Mesenchymal stem cell (in vitro differentiated cells and primary cell): Measurements from ENCODE around the gene MNS1.

Source experiments
- DNase-seq: peaks from one replicate; pipeline ENCODE4 v3.0.0-alpha.2; 2013
- H2AFZ ChIP-seq: one replicate; pipeline ENCODE4 v1.6.1; 2013; ENCODE audit warnings: low read depth, mild to moderate bottlenecking, control low read depth, inconsistent platforms, low read length, moderate library complexity
- H2AK5ac ChIP-seq: 2 replicates; pipeline ENCODE4 v1.6.1; 2013; ENCODE audit warnings: low read length, moderate library complexity, mild to moderate bottlenecking, inconsistent platforms; ENCODE audit not compliant: severe bottlenecking
- H2BK120ac ChIP-seq: one replicate; pipeline ENCODE4 v1.6.1; 2013; ENCODE audit warnings: low read depth, mild to moderate bottlenecking, inconsistent platforms, low read length, moderate library complexity
- H2BK12ac ChIP-seq, 2 experiments: one replicate each; pipeline ENCODE4 v1.6.1; 2013; ENCODE audit warnings: inconsistent platforms in 2 of 2, low read length in 2 of 2, mild to moderate bottlenecking in 2 of 2, moderate library complexity in 2 of 2, control low read depth in 1 of 2
- H2BK15ac ChIP-seq: one replicate; pipeline ENCODE4 v1.6.1; 2013; ENCODE audit warnings: mild to moderate bottlenecking, low read depth, inconsistent platforms; ENCODE audit not compliant: poor library complexity, severe bottlenecking
- H2BK5ac ChIP-seq: 2 replicates; pipeline ENCODE4 v1.6.1; 2013; ENCODE audit warnings: low read depth, mild to moderate bottlenecking, low read length, control low read depth, inconsistent platforms; ENCODE audit not compliant: poor library complexity, severe bottlenecking
- H3K14ac ChIP-seq, 2 experiments: one replicate each; pipeline ENCODE4 v1.6.1; 2013; ENCODE audit warnings: inconsistent platforms in 2 of 2, low read length in 2 of 2, control low read depth in 1 of 2, mild to moderate bottlenecking in 1 of 2, moderate library complexity in 1 of 2
- H3K18ac ChIP-seq, 2 experiments: one replicate each; pipeline ENCODE4 v1.6.1; 2013; ENCODE audit warnings: inconsistent platforms in 2 of 2, low read length in 2 of 2, control low read depth in 1 of 2, low read depth in 1 of 2, mild to moderate bottlenecking in 1 of 2
- H3K23ac ChIP-seq, 2 experiments: one replicate each; pipeline ENCODE4 v1.6.1; 2013; ENCODE audit warnings: inconsistent platforms in 2 of 2, low read length in 2 of 2, mild to moderate bottlenecking in 2 of 2, moderate library complexity in 2 of 2, control low read depth in 1 of 2
- H3K27ac ChIP-seq: 2 replicates; pipeline ENCODE4 v1.5.1; 2013; ENCODE audit warnings: mild to moderate bottlenecking, moderate library complexity, low read length, control low read depth, inconsistent platforms; ENCODE audit not compliant: poor library complexity, severe bottlenecking
- H3K27me3 ChIP-seq, 2 experiments: 2 replicates each; pipeline versions ENCODE4 v1.6.1 to v1.7.0; 2013; ENCODE audit warnings: low read length in 2 of 2, mild to moderate bottlenecking in 2 of 2, moderate library complexity in 2 of 2, control low read depth in 1 of 2, inconsistent platforms in 1 of 2; ENCODE audit not compliant: control insufficient read depth in 1 of 2, insufficient read depth in 1 of 2
- H3K36me3 ChIP-seq, 2 experiments: 2 replicates each; pipeline versions ENCODE4 v1.6.1 to v1.7.0; 2013; ENCODE audit warnings: low read length in 2 of 2, control low read depth in 1 of 2, inconsistent platforms in 1 of 2, low read depth in 1 of 2, mild to moderate bottlenecking in 1 of 2; ENCODE audit not compliant: insufficient read depth in 2 of 2, control insufficient read depth in 1 of 2
- H3K4ac ChIP-seq, 2 experiments: one replicate each; pipeline ENCODE4 v1.6.1; 2013; ENCODE audit warnings: inconsistent platforms in 2 of 2, low read length in 2 of 2, mild to moderate bottlenecking in 2 of 2, moderate library complexity in 2 of 2, control low read depth in 1 of 2, low read depth in 1 of 2
- H3K4me1 ChIP-seq: 2 replicates; pipeline ENCODE4 v1.6.1; 2013; ENCODE audit warnings: low read depth, low read length, control low read depth; ENCODE audit not compliant: control insufficient read depth, insufficient read depth
- H3K4me2 ChIP-seq: 2 replicates; pipeline ENCODE4 v1.6.1; 2013; ENCODE audit warnings: low read length, mild to moderate bottlenecking, inconsistent platforms; ENCODE audit not compliant: poor library complexity, severe bottlenecking
- H3K4me3 ChIP-seq, 2 experiments: 2 replicates each; pipeline versions ENCODE4 v1.5.1 to v1.7.0; 2013; ENCODE audit warnings: low read length in 2 of 2, mild to moderate bottlenecking in 2 of 2, control low read depth in 1 of 2, low read depth in 1 of 2; ENCODE audit not compliant: insufficient read depth in 1 of 2
- H3K79me1 ChIP-seq: replicated peaks from 2 replicates; pipeline ENCODE4 v1.6.1; 2013; ENCODE audit warnings: mild to moderate bottlenecking, control low read depth, low read length, inconsistent platforms; ENCODE audit not compliant: poor library complexity, severe bottlenecking
- H3K9ac ChIP-seq: 2 replicates; pipeline ENCODE4 v1.7.0; 2013; ENCODE audit warnings: mild to moderate bottlenecking, low read length, moderate library complexity
- H3K9me3 ChIP-seq: 2 replicates; pipeline ENCODE4 v1.7.0; 2013; ENCODE audit warnings: mild to moderate bottlenecking, low read length; ENCODE audit not compliant: control insufficient read depth
- H4K8ac ChIP-seq: one replicate; pipeline ENCODE4 v1.6.1; 2013; ENCODE audit warnings: inconsistent platforms, mild to moderate bottlenecking, low read length, moderate library complexity
- H4K91ac ChIP-seq: one replicate; pipeline ENCODE4 v1.6.1; 2013; ENCODE audit warnings: mild to moderate bottlenecking, low read length, inconsistent platforms
- WGBS: methylation state at CpG from one replicate; pipeline ENCODE4 v1.1.7; 2013; ENCODE audit warnings: mixed read lengths; 5-methylcytosine and 5-hydroxymethylcytosine counted together

Gene MNS1

GRCh38 chr15:56442354-56442753 lies 22.6 kb downstream of the MNS1 start:
- no peak overlapping the region for H3K4ac ChIP-seq
- H2BK12ac ChIP-seq = no peak overlapping the region
- no peak overlapping the region for H3K18ac ChIP-seq
- no peaks in the 10 kb centered on the region for H3K4me1 ChIP-seq
- H3K9me3 ChIP-seq = no peaks in the 10 kb centered on the region
- no peak overlapping the region for H3K27ac ChIP-seq
- no peaks in the 10 kb centered on the region for H3K79me1 ChIP-seq
- no peak overlapping the region for H4K91ac ChIP-seq
- H3K23ac ChIP-seq = no peak overlapping the region
- H3K36me3 ChIP-seq = peaks cover 0 to 9% of the 10 kb centered on the region in 2 experiments
- no peaks in the 10 kb centered on the region for H3K27me3 ChIP-seq
- no peak overlapping the region for H2BK5ac ChIP-seq
- H2AK5ac ChIP-seq = no peak overlapping the region
- no peak overlapping the region for H2BK120ac ChIP-seq
- no peak overlapping the region for H2AFZ ChIP-seq
- H4K8ac ChIP-seq = no peak overlapping the region
- H3K4me2 ChIP-seq = no peak overlapping the region
- H3K14ac ChIP-seq = no peak overlapping the region
- H3K4me3 ChIP-seq = no peak overlapping the region
- DNase-seq = no peak
- H2BK15ac ChIP-seq = no peak overlapping the region
- H3K9ac ChIP-seq = no peak overlapping the region
- WGBS = no CpG with 5 or more reads among the region's 3 CpGs

- no peaks in the 10 kb centered on the region for H3K27me3 ChIP-seq
- 100% methylated on average over 1 of the region's 1 CpG for WGBS
Observed at GRCh38 chr15:56440214-56440770, 24.6 kb downstream of the MNS1 start.

GRCh38 chr15:56432304-56432703 lies 32.6 kb downstream of the MNS1 start:
- Histone ChIP-seq H4K8ac (no peak overlapping the region), H3K4me2 (no peak overlapping the region), H2AFZ (no peak overlapping the region), H3K27ac (no peak overlapping the region), H2AK5ac (no peak overlapping the region), H3K27me3 (no peaks in the 10 kb centered on the region), H2BK120ac (no peak overlapping the region), H2BK15ac (no peak overlapping the region), H3K4ac (no peak overlapping the region), H3K79me1 (no peaks in the 10 kb centered on the region), H3K9ac (no peak overlapping the region), H2BK12ac (no peak overlapping the region), H3K23ac (no peak overlapping the region), H3K4me3 (no peak overlapping the region), H2BK5ac (no peak overlapping the region), H4K91ac (no peak overlapping the region), H3K4me1 (no peaks in the 10 kb centered on the region), H3K36me3 (peaks cover 3 to 8% of the 10 kb centered on the region in 2 experiments), H3K9me3 (no peaks in the 10 kb centered on the region), H3K18ac (no peak overlapping the region), H3K14ac (no peak overlapping the region)
- no peak for DNase-seq
- 83% methylated on average over 1 of the region's 5 CpGs for WGBS

More at GRCh38 chr15:56440214-56440770, 24.6 kb downstream of the MNS1 start:
- Histone ChIP-seq H2AK5ac (no peak overlapping the region), H4K8ac (no peak overlapping the region), H3K36me3 (peaks cover 0 to 6% of the 10 kb centered on the region in 2 experiments), H3K18ac (no peak overlapping the region), H3K14ac (no peak overlapping the region), H3K4me1 (no peaks in the 10 kb centered on the region), H3K4me2 (no peak overlapping the region), H3K79me1 (no peaks in the 10 kb centered on the region), H3K27ac (no peak overlapping the region), H3K9ac (no peak overlapping the region), H2BK5ac (no peak overlapping the region), H3K4me3 (no peak overlapping the region), H2AFZ (no peak overlapping the region), H3K23ac (no peak overlapping the region), H2BK120ac (no peak overlapping the region), H3K9me3 (no peaks in the 10 kb centered on the region), H2BK12ac (no peak overlapping the region), H4K91ac (no peak overlapping the region), H3K4ac (no peak overlapping the region), H2BK15ac (no peak overlapping the region)
- DNase-seq = no peak

- Histone ChIP-seq H3K23ac (no peak overlapping the region), H4K91ac (no peak overlapping the region), H3K4me1 (no peaks in the 10 kb centered on the region), H3K9ac (no peak overlapping the region), H3K9me3 (peaks cover 3% of the 10 kb centered on the region), H2AFZ (no peak overlapping the region), H2BK5ac (no peak overlapping the region), H2AK5ac (no peak overlapping the region), H3K27ac (no peak overlapping the region), H3K79me1 (no peaks in the 10 kb centered on the region), H2BK12ac (no peak overlapping the region), H3K4me3 (no peak overlapping the region), H3K4ac (no peak overlapping the region), H2BK120ac (no peak overlapping the region), H3K4me2 (no peak overlapping the region), H3K36me3 (peaks cover 3 to 14% of the 10 kb centered on the region in 2 experiments), H4K8ac (no peak overlapping the region), H3K27me3 (no peaks in the 10 kb centered on the region), H2BK15ac (no peak overlapping the region), H3K14ac (no peak overlapping the region), H3K18ac (no peak overlapping the region)
- WGBS = no CpG with 5 or more reads among the region's 2 CpGs
- DNase-seq = peak; percentile 32
Observed at GRCh38 chr15:56428821-56429458, 36.0 kb downstream of the MNS1 start.
